Fibroblast of the aortic adventitia (primary cell): ENCODE results near the gene TERT. TPM values are rescaled to one million over a fixed set of nuclear protein-coding genes. Genes with fewer than 3 reads are reported as not detected.
A peak's percentile ranks its signal among the peaks of the same experiment; 100 is the strongest.

ENCODE experiments used
- DNase-seq: peaks from one replicate; pipeline ENCODE4 v3.0.0-alpha.2; 2010; ENCODE audit warnings: low read depth
- H3K4me3 ChIP-seq: 2 replicates; pipeline ENCODE4 v1.5.1; 2011; ENCODE audit warnings: low read depth, mild to moderate bottlenecking, control low read depth, low read length, moderate library complexity
- total RNA-seq: library from RNA; depleted of rRNA; stranded (reverse); fragments of >200 nt; gene quantifications from 2 replicates; pipeline ENCODE4 v1.2.3, GENCODE V29; 2012; ENCODE audit warnings: low replicate concordance
- TF ChIP-seq, protein P1 (sequence below): IDR thresholded peaks from 2 replicates; pipeline ENCODE4 v1.5.1; 2011; ENCODE audit warnings: mild to moderate bottlenecking, low read length, control low read depth, inconsistent platforms; ENCODE audit not compliant: insufficient read depth

TERT gene
- total RNA-seq, 1 donor = not detected

- TF ChIP-seq, protein P1, sequence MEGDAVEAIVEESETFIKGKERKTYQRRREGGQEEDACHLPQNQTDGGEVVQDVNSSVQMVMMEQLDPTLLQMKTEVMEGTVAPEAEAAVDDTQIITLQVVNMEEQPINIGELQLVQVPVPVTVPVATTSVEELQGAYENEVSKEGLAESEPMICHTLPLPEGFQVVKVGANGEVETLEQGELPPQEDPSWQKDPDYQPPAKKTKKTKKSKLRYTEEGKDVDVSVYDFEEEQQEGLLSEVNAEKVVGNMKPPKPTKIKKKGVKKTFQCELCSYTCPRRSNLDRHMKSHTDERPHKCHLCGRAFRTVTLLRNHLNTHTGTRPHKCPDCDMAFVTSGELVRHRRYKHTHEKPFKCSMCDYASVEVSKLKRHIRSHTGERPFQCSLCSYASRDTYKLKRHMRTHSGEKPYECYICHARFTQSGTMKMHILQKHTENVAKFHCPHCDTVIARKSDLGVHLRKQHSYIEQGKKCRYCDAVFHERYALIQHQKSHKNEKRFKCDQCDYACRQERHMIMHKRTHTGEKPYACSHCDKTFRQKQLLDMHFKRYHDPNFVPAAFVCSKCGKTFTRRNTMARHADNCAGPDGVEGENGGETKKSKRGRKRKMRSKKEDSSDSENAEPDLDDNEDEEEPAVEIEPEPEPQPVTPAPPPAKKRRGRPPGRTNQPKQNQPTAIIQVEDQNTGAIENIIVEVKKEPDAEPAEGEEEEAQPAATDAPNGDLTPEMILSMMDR = no peak
- H3K4me3 ChIP-seq = no peak overlapping the region
- DNase-seq = no peak
These were observed 25.8 kb upstream of the TERT start for GRCh38 chr5:1320436-1321344.

DNA sequence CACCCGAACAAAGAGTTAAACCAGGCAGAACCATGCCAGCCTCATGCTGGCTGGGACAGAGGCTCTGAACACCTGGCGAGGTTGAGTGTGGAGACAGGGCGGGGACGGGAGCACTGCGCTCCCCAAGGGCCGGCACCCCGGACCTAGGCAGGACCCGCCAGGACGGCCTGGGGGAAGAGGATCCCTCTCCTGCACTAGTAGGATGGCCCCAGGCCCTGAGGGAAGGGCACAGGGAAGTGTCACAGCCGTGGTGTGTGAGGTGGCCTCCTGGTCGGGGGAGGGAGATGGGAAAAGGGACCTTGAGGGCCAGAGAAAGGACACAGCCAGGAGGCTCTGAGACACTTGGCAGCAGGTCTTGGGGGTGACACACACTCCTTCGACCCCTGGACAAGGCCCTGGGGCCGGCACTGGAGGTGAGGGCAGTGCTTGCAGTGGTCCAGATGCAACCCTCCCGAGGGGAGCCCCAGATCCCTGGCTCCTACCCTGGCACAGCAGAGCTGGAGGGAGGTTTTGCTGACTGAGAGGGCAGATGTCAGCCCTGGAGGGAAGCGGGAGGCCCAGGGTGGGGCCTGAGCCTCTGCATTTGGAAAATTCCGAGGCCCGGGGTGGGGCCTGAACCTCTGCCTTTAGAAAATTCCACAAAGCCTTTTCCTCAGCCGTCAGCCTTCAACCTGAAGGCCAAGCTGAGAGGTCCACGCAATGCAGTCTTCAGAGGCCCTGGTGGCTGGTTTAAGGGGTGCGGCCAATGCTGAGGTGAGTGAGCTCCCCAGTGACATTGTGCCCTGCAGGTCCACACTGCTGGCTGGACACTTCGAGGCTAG is 24.8 kb upstream of the TERT start:
- TF ChIP-seq, protein P1 = peak; percentile 16
- no peak overlapping the region for H3K4me3 ChIP-seq
- no peak for DNase-seq

GRCh38 chr5:1318659-1319251 is 23.9 kb upstream of the TERT start:
- DNase-seq = no peak

DNA sequence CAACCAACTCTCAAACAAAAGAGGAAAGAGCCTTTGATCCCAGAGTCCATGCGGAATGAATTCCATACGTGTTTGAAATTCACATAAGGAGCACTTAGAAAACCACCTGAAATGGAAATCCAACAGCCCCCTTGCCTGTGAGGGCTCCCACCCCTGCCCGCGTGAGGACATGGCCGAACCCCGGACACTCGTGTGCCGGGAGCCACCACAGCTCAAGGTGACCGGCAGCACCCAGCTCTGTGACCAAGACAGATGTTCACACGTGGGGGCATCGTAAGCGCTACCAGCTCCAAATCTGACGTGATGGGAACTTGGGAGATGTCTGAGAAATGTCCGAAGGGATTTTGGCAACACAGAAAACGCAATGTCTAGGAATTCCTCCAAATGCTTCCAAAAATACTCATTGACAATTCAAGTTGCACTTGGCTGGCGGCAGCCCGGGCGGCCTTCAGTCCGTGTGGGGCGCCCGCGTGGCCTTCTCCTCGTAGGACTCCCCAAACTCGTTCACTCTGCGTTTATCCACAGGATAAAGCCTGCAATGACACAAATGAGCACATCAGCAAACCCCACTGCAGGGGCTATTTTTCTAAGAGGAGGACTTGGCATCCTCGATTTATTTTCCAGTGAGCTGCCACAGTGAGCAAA is 23.2 kb upstream of the TERT start:
- H3K4me3 ChIP-seq = no peak overlapping the region
- TF ChIP-seq, protein P1 = no peak
- DNase-seq = no peak

More at GRCh38 chr5:1318659-1319251, 23.9 kb upstream of the TERT start:
- TF ChIP-seq, protein P1 = no peak
- H3K4me3 ChIP-seq = no peak overlapping the region

DNA sequence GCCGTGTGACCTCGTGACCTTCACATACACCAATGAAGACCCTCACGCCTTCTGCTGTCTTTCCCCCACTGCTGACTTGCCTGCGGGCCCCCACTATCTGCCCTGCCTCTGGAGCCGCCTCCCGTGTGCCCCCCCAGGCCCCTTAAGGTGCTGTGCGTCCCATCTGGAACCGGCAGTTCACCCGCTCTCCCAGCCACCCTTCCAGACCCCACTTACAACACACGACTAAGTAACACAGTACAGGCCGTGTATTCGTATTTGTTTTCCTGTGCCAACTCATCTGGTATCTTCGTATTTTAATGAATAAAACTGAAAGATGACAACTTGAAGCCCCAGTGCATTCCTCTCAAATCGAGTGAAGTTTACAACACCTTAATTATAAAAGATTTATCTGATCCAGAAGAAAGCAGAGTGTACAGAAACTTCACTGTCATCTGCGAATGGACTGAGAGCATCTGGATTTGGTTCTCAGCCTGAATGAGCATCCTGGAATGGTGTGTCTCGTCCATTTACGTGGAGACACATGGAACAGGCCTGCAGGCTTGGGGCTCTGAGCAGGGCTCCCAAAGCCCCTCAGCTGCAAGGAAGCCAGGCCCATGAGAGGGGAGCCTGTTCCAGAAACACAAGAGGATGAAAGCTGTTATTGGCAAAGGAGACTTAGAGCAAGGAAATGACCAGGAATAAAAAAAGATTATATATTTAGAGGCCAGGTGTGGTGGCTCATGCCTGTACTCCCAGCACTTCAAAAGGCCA is 21.9 kb upstream of the TERT start:
- DNase-seq = no peak
- TF ChIP-seq, protein P1 = no peak
- H3K4me3 ChIP-seq = no peak overlapping the region
